Natural killer cell (primary cell): Measurements from ENCODE around the gene BASP1. TPM values are rescaled to one million over a fixed set of nuclear protein-coding genes. Genes with fewer than 3 reads are reported as not detected.

Source experiments
- ATAC-seq, 3 donors: fragments of 150-1000 bp in 2 of 3; fragments of 200-7000 bp in 1 of 3; cut with Tn5 transposase; 1 replicate in 1 of 3; 2 replicates in 2 of 3; pipeline ENCODE4 v1.10.0; 2021; ENCODE audit warnings: mild to moderate bottlenecking in 2 of 3, moderate library complexity in 2 of 3
- DNase-seq, 2 donors: peaks; one replicate each; pipeline versions ENCODE4 v3.0.0 to v3.0.0-alpha.2; 2013 to 2021; ENCODE audit warnings: mixed read lengths in 1 of 2
- H3K27ac ChIP-seq: one replicate; pipeline ENCODE4 v1.5.1; 2013; ENCODE audit warnings: mild to moderate bottlenecking, low read length
- H3K27me3 ChIP-seq: one replicate; pipeline ENCODE4 v1.6.1; 2013; ENCODE audit warnings: low read length; ENCODE audit not compliant: control insufficient read depth, insufficient read depth
- H3K36me3 ChIP-seq: one replicate; pipeline ENCODE4 v1.6.1; 2013; ENCODE audit warnings: low read length; ENCODE audit not compliant: control insufficient read depth, insufficient read depth
- H3K4me1 ChIP-seq: one replicate; pipeline ENCODE4 v1.6.1; 2013; ENCODE audit warnings: low read length; ENCODE audit not compliant: control insufficient read depth, insufficient read depth
- H3K4me3 ChIP-seq: one replicate; pipeline ENCODE4 v1.5.1; 2013; ENCODE audit warnings: low read length
- H3K9me3 ChIP-seq: one replicate; pipeline ENCODE4 v1.6.1; 2013; ENCODE audit warnings: low read length; ENCODE audit not compliant: control insufficient read depth, insufficient read depth
- H3K27ac Mint-ChIP-seq, 2 donors: one replicate each; pipeline ENCODE4 v1.8.0; 2022; ENCODE audit warnings: mild to moderate bottlenecking in 2 of 2, mixed read lengths in 2 of 2, moderate library complexity in 1 of 2
- H3K27me3 Mint-ChIP-seq, 2 donors: one replicate each; pipeline ENCODE4 v1.8.0; 2022; ENCODE audit warnings: low read depth in 2 of 2, mixed read lengths in 2 of 2
- H3K36me3 Mint-ChIP-seq: one replicate; pipeline ENCODE4 v1.8.0; 2022; ENCODE audit warnings: mixed read lengths
- H3K4me1 Mint-ChIP-seq, 2 donors: one replicate each; pipeline ENCODE4 v1.8.0; 2022; ENCODE audit warnings: mixed read lengths in 2 of 2
- H3K4me3 Mint-ChIP-seq: one replicate; pipeline ENCODE4 v1.8.0; 2022; ENCODE audit warnings: mild to moderate bottlenecking, moderate library complexity, mixed read lengths
- H3K9me3 Mint-ChIP-seq, 2 donors: one replicate each; pipeline ENCODE4 v1.8.0; 2022; ENCODE audit warnings: mixed read lengths in 2 of 2
- WGBS: methylation state at CpG from one replicate; pipeline ENCODE4 v1.1.7; 2013; ENCODE audit warnings: missing lambda C conversion rate; ENCODE audit not compliant: insufficient coverage; 5-methylcytosine and 5-hydroxymethylcytosine counted together
- intact Hi-C: fragments of 100-400 bp; cut with micrococcal nuclease; formaldehyde crosslinking; loops from one replicate; pipeline ENCODE4 v1.14.2; 2022
- total RNA-seq, 4 donors: library from RNA; stranded (reverse); fragments of 120-200 nt in 1 of 4; gene quantifications; one replicate each; pipeline versions ENCODE4 v1.2.3 to v1.2.4, GENCODE V29; 2013 to 2022
- TF ChIP-seq, protein P1 (sequence below): fragments of 200-600 bp; IDR thresholded peaks from one replicate; pipeline ENCODE4 v1.8.0; 2022; ENCODE audit warnings: antibody characterized with exemption

The BASP1 gene
- total RNA-seq, 3 donors from 2014 or later (not counting 1 experiment from before 2014, with no cell fraction given): 1.3 to 10.7 (median 2.5) TPM

GRCh38 chr5:17182981-17183380 lies 34.5 kb upstream of the BASP1 start:
- H3K36me3 Mint-ChIP-seq: no peaks in the 10 kb centered on the region
- Histone ChIP-seq H3K36me3 (no peaks in the 10 kb centered on the region), H3K4me1 (no peaks in the 10 kb centered on the region), H3K27me3 (no peaks in the 10 kb centered on the region), H3K27ac (no peak overlapping the region), H3K9me3 (no peaks in the 10 kb centered on the region), H3K4me3 (no peak overlapping the region)
- no peak overlapping the region for H3K4me3 Mint-ChIP-seq
- 85% methylated on average over 1 of the region's 1 CpG for WGBS
- no peak for ATAC-seq
- H3K4me1 Mint-ChIP-seq: no peaks in the 10 kb centered on the region
- TF ChIP-seq, protein P1, sequence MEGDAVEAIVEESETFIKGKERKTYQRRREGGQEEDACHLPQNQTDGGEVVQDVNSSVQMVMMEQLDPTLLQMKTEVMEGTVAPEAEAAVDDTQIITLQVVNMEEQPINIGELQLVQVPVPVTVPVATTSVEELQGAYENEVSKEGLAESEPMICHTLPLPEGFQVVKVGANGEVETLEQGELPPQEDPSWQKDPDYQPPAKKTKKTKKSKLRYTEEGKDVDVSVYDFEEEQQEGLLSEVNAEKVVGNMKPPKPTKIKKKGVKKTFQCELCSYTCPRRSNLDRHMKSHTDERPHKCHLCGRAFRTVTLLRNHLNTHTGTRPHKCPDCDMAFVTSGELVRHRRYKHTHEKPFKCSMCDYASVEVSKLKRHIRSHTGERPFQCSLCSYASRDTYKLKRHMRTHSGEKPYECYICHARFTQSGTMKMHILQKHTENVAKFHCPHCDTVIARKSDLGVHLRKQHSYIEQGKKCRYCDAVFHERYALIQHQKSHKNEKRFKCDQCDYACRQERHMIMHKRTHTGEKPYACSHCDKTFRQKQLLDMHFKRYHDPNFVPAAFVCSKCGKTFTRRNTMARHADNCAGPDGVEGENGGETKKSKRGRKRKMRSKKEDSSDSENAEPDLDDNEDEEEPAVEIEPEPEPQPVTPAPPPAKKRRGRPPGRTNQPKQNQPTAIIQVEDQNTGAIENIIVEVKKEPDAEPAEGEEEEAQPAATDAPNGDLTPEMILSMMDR: no peak
- no peak overlapping the region for H3K27ac Mint-ChIP-seq
- H3K9me3 Mint-ChIP-seq: peaks cover 0 to 3% of the 10 kb centered on the region in 2 donors
- no peak for DNase-seq
- intact Hi-C loops: no loop called here
- peaks cover 0 to 4% of the 10 kb centered on the region in 2 donors for H3K27me3 Mint-ChIP-seq

- WGBS: 93% methylated on average over 6 of the region's 7 CpGs
- Mint-ChIP-seq H3K4me1 (no peaks in the 10 kb centered on the region), H3K4me3 (no peak overlapping the region), H3K9me3 (peaks cover 0 to 3% of the 10 kb centered on the region in 2 donors), H3K36me3 (no peaks in the 10 kb centered on the region), H3K27ac (no peak overlapping the region), H3K27me3 (peaks cover 0 to 4% of the 10 kb centered on the region in 2 donors)
- H3K36me3 ChIP-seq: no peaks in the 10 kb centered on the region
- H3K4me3 ChIP-seq: no peak overlapping the region
- no peak overlapping the region for H3K27ac ChIP-seq
- TF ChIP-seq, protein P1: no peak
- H3K27me3 ChIP-seq: no peaks in the 10 kb centered on the region
- no peaks in the 10 kb centered on the region for H3K4me1 ChIP-seq
- no peaks in the 10 kb centered on the region for H3K9me3 ChIP-seq
- ATAC-seq (no peak), DNase-seq (no peak)
- intact Hi-C loops: no loop called here
These were observed 33.6 kb upstream of the BASP1 start for GRCh38 chr5:17183831-17184230.

- 100% methylated on average over 1 of the region's 1 CpG for WGBS
- DNase-seq (no peak), ATAC-seq (no peak)
- H3K4me1 ChIP-seq: no peaks in the 10 kb centered on the region
- H3K27ac ChIP-seq: no peak overlapping the region
- no peaks in the 10 kb centered on the region for H3K9me3 ChIP-seq
- Mint-ChIP-seq H3K27me3 (peaks cover 0 to 4% of the 10 kb centered on the region in 2 donors), H3K27ac (no peak overlapping the region), H3K36me3 (no peaks in the 10 kb centered on the region), H3K4me1 (no peaks in the 10 kb centered on the region), H3K4me3 (no peak overlapping the region), H3K9me3 (peaks cover 0 to 3% of the 10 kb centered on the region in 2 donors)
- no peaks in the 10 kb centered on the region for H3K36me3 ChIP-seq
- H3K4me3 ChIP-seq: no peak overlapping the region
- TF ChIP-seq, protein P1: no peak
- intact Hi-C loops: no loop called here
- no peaks in the 10 kb centered on the region for H3K27me3 ChIP-seq
These were observed 32.8 kb upstream of the BASP1 start for GRCh38 chr5:17184588-17184987.

DNA sequence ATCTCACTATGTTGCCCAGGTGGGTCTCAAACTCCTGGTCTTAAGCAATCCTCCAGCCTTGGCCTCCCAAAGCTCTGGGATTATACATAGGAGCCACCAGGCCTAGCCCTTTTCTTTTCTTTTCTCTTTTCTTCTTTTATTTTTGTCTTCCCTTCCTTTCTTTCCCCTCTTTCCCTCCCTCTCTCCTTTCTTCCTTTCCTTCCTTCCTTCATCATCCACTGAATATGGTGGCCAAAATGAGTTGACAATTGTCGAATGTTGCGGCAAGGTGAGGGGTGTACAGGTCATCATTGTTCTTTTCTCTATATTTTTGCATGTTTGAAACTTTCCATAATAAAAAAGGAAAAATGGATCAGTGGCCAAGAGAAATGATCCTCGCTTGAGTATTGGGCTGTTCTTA lies 32.1 kb upstream of the BASP1 start:
- intact Hi-C loops: no loop called here
- 100% methylated on average over 1 of the region's 3 CpGs for WGBS

More for the DNA sequence above, 32.1 kb upstream of the BASP1 start:
- Mint-ChIP-seq H3K36me3 (no peaks in the 10 kb centered on the region), H3K4me3 (no peak overlapping the region), H3K27ac (no peak overlapping the region), H3K4me1 (no peaks in the 10 kb centered on the region), H3K27me3 (peaks cover 0 to 4% of the 10 kb centered on the region in 2 donors), H3K9me3 (peaks cover 0 to 3% of the 10 kb centered on the region in 2 donors)
- H3K27ac ChIP-seq: no peak overlapping the region
- no peaks in the 10 kb centered on the region for H3K27me3 ChIP-seq
- no peak for ATAC-seq
- DNase-seq: no peak
- TF ChIP-seq, protein P1: no peak
- H3K4me3 ChIP-seq: no peak overlapping the region
- H3K4me1 ChIP-seq: no peaks in the 10 kb centered on the region
- no peaks in the 10 kb centered on the region for H3K9me3 ChIP-seq
- H3K36me3 ChIP-seq: no peaks in the 10 kb centered on the region
